ENCODE measurements around the gene ALB. TPM values are rescaled to one million over a fixed set of nuclear protein-coding genes. Genes with fewer than 3 reads are reported as not detected.

Gene ALB
- total and polyA plus RNA-seq, 2 of the 8 experiments (the other 6 are each of a cell fraction or from before 2014, with no cell fraction given), result 0.12 TPM; not detected in 1

DNA sequence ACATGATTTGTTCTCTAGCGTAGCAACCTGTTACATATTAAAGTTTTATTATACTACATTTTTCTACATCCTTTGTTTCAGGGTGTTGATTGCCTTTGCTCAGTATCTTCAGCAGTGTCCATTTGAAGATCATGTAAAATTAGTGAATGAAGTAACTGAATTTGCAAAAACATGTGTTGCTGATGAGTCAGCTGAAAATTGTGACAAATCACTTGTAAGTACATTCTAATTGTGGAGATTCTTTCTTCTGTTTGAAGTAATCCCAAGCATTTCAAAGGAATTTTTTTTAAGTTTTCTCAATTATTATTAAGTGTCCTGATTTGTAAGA lies 2.4 kb downstream of the ALB start:
- no peak overlapping the region for H3K23ac ChIP-seq (ENCODE audit: insufficient read length)
- no peak overlapping the region for H2BK20ac ChIP-seq (ENCODE audit: low read length)
- no peak overlapping the region for H2BK5ac ChIP-seq (ENCODE audit: low read depth, low read length)
- no peak overlapping the region for H4K91ac ChIP-seq (replicated peaks; ENCODE audit: insufficient read length, low read length)
- no peak overlapping the region for H3K27ac ChIP-seq (ENCODE audit: low read depth, low read length)
- H3K4me3 ChIP-seq (ENCODE audit: extremely low read depth in 1 of 4, insufficient read depth in 2 of 4, low read depth in 3 of 4, low read length in 4 of 4), result no peak overlapping the region
- H3K56ac ChIP-seq (replicated peaks; ENCODE audit: insufficient read length, low read depth, low read length), result no peak overlapping the region
- no peak overlapping the region for H4K5ac ChIP-seq (ENCODE audit: insufficient read length, low read depth, low read length)
- H3K27me3 ChIP-seq (replicated peaks in 1 of 4; ENCODE audit: control insufficient read depth in 3 of 4, extremely low read depth in 1 of 4, insufficient read depth in 3 of 4, low read length in 3 of 4), result no peaks in the 10 kb centered on the region
- H3K4ac ChIP-seq (replicated peaks; ENCODE audit: insufficient read length, low read depth, low read length), result no peak overlapping the region
- H3K18ac ChIP-seq (ENCODE audit: extremely low read depth, low read length), result no peak overlapping the region
- 95% methylated on average over 1 of the region's 1 CpG; no CpG with 5 or more reads in 1 of the 2 experiments for WGBS, 2 experiments (ENCODE audit: extremely low coverage in 1 of 2, insufficient coverage in 1 of 2, insufficient read length in 1 of 2, insufficient replicate concordance in 2 of 2, low coverage in 1 of 2, low lambda C conversion rate in 2 of 2, missing lambda C conversion rate in 1 of 2)
- no peak overlapping the region for H3K9ac ChIP-seq (replicated peaks in 1 of 4; ENCODE audit: extremely low read depth in 1 of 4, low read depth in 3 of 4, low read length in 3 of 4)
- no peak overlapping the region for H2BK15ac ChIP-seq (ENCODE audit: low read length)
- CTCF ChIA-PET (ENCODE audit: partially characterized antibody), result interaction anchor here (2.4 kb wide), 1 partner anchor 28 kb away, joined by 6 read pairs; no protein-coding TSS in a partner anchor
- FAIRE-seq (no peak), DNase-seq (ENCODE audit: low read depth in 1 of 2, low spot score in 2 of 2) (no peak)
- TF ChIP-seq, protein P1, sequence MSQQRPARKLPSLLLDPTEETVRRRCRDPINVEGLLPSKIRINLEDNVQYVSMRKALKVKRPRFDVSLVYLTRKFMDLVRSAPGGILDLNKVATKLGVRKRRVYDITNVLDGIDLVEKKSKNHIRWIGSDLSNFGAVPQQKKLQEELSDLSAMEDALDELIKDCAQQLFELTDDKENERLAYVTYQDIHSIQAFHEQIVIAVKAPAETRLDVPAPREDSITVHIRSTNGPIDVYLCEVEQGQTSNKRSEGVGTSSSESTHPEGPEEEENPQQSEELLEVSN (IDR thresholded peaks at IDR 0.05), result no peak
- TF ChIP-seq SAP30 (IDR thresholded peaks at IDR 0.05; ENCODE audit: insufficient read depth, insufficient replicate concordance, low read length), result no peak
- no peak for TF ChIP-seq TAF1 (IDR thresholded peaks at IDR 0.05; ENCODE audit: low read depth, low read length)
- TF ChIP-seq YY1 (IDR thresholded peaks at IDR 0.05; ENCODE audit: low read depth, low read length), result no peak
- POLR2A ChIA-PET (ENCODE audit: partially characterized antibody), result no interaction called here
- H3K14ac ChIP-seq (ENCODE audit: insufficient read length), result no peak overlapping the region
- no peaks in the 10 kb centered on the region for H3K79me1 ChIP-seq (ENCODE audit: low read depth, low read length)
- no peaks in the 10 kb centered on the region for H3K36me3 ChIP-seq (ENCODE audit: control insufficient read depth in 2 of 4, insufficient read depth in 4 of 4, low read length in 3 of 4)
- H3K23me2 ChIP-seq (ENCODE audit: low read depth, low read length), result no peaks in the 10 kb centered on the region
- no peak overlapping the region for H4K8ac ChIP-seq (ENCODE audit: extremely low read depth, insufficient read depth, low read length)
- H3K4me1 ChIP-seq (replicated peaks in 1 of 4; ENCODE audit: control insufficient read depth in 3 of 4, insufficient read depth in 4 of 4, low read length in 3 of 4), result peaks cover 0 to 4% (median 1%) of the 10 kb centered on the region in 4 experiments; a peak in 2 of 7 replicates
- no peaks in the 10 kb centered on the region for H3K9me3 ChIP-seq (ENCODE audit: insufficient read depth in 2 of 2, low read depth in 1 of 2, low read length in 1 of 2)
- no peaks in the 10 kb centered on the region for H3K79me2 ChIP-seq (ENCODE audit: control insufficient read depth in 1 of 2, insufficient read depth in 2 of 2, low read length in 2 of 2)
- no peak overlapping the region for H2BK12ac ChIP-seq (ENCODE audit: low read depth, low read length)
- H3K4me2 ChIP-seq (ENCODE audit: insufficient read depth in 1 of 2, low read depth in 2 of 2, low read length in 2 of 2), result no peak overlapping the region
- no peak overlapping the region for H2AFZ ChIP-seq (ENCODE audit: low read length)
- no peak overlapping the region for H2AK5ac ChIP-seq (ENCODE audit: low read depth, low read length)
- no peaks in the 10 kb centered on the region for H4K20me1 ChIP-seq (replicated peaks in 1 of 2; ENCODE audit: control insufficient read depth in 1 of 2, insufficient read depth in 2 of 2, low read length in 2 of 2)
- H2BK120ac ChIP-seq (replicated peaks; ENCODE audit: low read depth, low read length), result no peak overlapping the region

Data from H1 (cell line).